Measurements from ENCODE around the gene IRX2. TPM values are rescaled to one million over a fixed set of nuclear protein-coding genes. Genes with fewer than 3 reads are reported as not detected.

Gene IRX2
- total and polyA plus RNA-seq, 2 donors (not counting 1 experiment from before 2014, with no cell fraction given), result not detected

- no peaks in the 10 kb centered on the region for H3K27me3 ChIP-seq (replicated peaks in 1 of 4; ENCODE audit: control extremely low read depth in 1 of 4, control insufficient read depth in 3 of 4, insufficient read depth in 4 of 4, low read length in 3 of 4)
- ATAC-seq (ENCODE audit: low read depth) (no peak), DNase-seq (no peak)
- peaks cover 0 to 15% (median 5%) of the 10 kb centered on the region in 3 donors for H3K9me3 ChIP-seq (ENCODE audit: control extremely low read depth in 1 of 3, control insufficient read depth in 2 of 3, insufficient read depth in 1 of 3, low read length in 2 of 3)
- Mint-ChIP-seq H3K27ac (no peak overlapping the region), H3K4me3 (no peak overlapping the region), H3K27me3 (no peaks in the 10 kb centered on the region), H3K9me3 (ENCODE audit: insufficient read depth) (no peaks in the 10 kb centered on the region), H3K4me1 (no peaks in the 10 kb centered on the region)
- H4K20me1 ChIP-seq (ENCODE audit: control insufficient read depth, insufficient read depth, low read length, poor library complexity, severe bottlenecking), result no peaks in the 10 kb centered on the region
- H3K4me3 ChIP-seq (ENCODE audit: control extremely low read depth in 1 of 5, extremely low read depth in 1 of 5, insufficient read depth in 1 of 5, low read depth in 2 of 5, low read length in 4 of 5), result no peak overlapping the region
- H3K9ac ChIP-seq (ENCODE audit: low read length), result no peak overlapping the region
- no peak overlapping the region for H3K27ac ChIP-seq (ENCODE audit: low read length in 2 of 2)
- CTCF ChIA-PET, result no interaction called here
- no peaks in the 10 kb centered on the region for H3K79me2 ChIP-seq (ENCODE audit: control insufficient read depth, insufficient read depth, low read length)
- WGBS (ENCODE audit: insufficient coverage), result 63% methylated on average over 7 of the region's 11 CpGs
- H3K36me3 ChIP-seq (replicated peaks in 1 of 2; ENCODE audit: control extremely low read depth in 1 of 2, control insufficient read depth in 1 of 2, extremely low read depth in 1 of 2, insufficient read depth in 2 of 2, low read length in 1 of 2), result no peaks in the 10 kb centered on the region
- intact Hi-C loops (cut with micrococcal nuclease), result no loop called here
- TF ChIP-seq EZH2 (IDR thresholded peaks at IDR 0.05; ENCODE audit: borderline replicate concordance, insufficient read depth, low read depth, low read length, poor library complexity, severe bottlenecking) (no peak), CTCF (IDR thresholded peaks at IDR 0.05) (no peak)
- H3K4me2 ChIP-seq (replicated peaks; ENCODE audit: low read depth, low read length, poor library complexity, severe bottlenecking), result no peak overlapping the region
- no peak overlapping the region for H2AFZ ChIP-seq (ENCODE audit: insufficient read depth, low read depth, low read length, poor library complexity, severe bottlenecking)
- H3K4me1 ChIP-seq (ENCODE audit: control insufficient read depth in 2 of 2, insufficient read depth in 2 of 2, low read length in 2 of 2), result no peaks in the 10 kb centered on the region
- POLR2A ChIA-PET, result no interaction called here
Measured at GRCh38 chr5:2780421-2781171, 29.1 kb upstream of the IRX2 start.

- H3K9me3 Mint-ChIP-seq (ENCODE audit: insufficient read depth), result no peaks in the 10 kb centered on the region
- no peak for ATAC-seq (ENCODE audit: low read depth)
- H3K4me1 Mint-ChIP-seq, result no peaks in the 10 kb centered on the region
- TF ChIP-seq CTCF (IDR thresholded peaks at IDR 0.05), result no peak
- no peak overlapping the region for H3K27ac Mint-ChIP-seq
- no peak for DNase-seq
- Histone ChIP-seq H3K4me1 (ENCODE audit: control insufficient read depth in 2 of 2, insufficient read depth in 2 of 2, low read length in 2 of 2) (no peaks in the 10 kb centered on the region), H3K27me3 (replicated peaks in 1 of 4; ENCODE audit: control extremely low read depth in 1 of 4, control insufficient read depth in 3 of 4, insufficient read depth in 4 of 4, low read length in 3 of 4) (no peaks in the 10 kb centered on the region), H3K4me3 (ENCODE audit: control extremely low read depth in 1 of 5, extremely low read depth in 1 of 5, insufficient read depth in 1 of 5, low read depth in 2 of 5, low read length in 4 of 5) (no peak overlapping the region), H3K9me3 (ENCODE audit: control extremely low read depth in 1 of 3, control insufficient read depth in 2 of 3, insufficient read depth in 1 of 3, low read length in 2 of 3) (peaks cover 0 to 15% (median 2%) of the 10 kb centered on the region in 3 donors), H3K27ac (ENCODE audit: low read length in 2 of 2) (no peak overlapping the region), H2AFZ (ENCODE audit: insufficient read depth, low read depth, low read length, poor library complexity, severe bottlenecking) (no peak overlapping the region), H3K79me2 (ENCODE audit: control insufficient read depth, insufficient read depth, low read length) (no peaks in the 10 kb centered on the region), H3K36me3 (replicated peaks in 1 of 2; ENCODE audit: control extremely low read depth in 1 of 2, control insufficient read depth in 1 of 2, extremely low read depth in 1 of 2, insufficient read depth in 2 of 2, low read length in 1 of 2) (no peaks in the 10 kb centered on the region), H3K4me2 (replicated peaks; ENCODE audit: low read depth, low read length, poor library complexity, severe bottlenecking) (no peak overlapping the region), H4K20me1 (ENCODE audit: control insufficient read depth, insufficient read depth, low read length, poor library complexity, severe bottlenecking) (no peaks in the 10 kb centered on the region), H3K9ac (ENCODE audit: low read length) (no peak overlapping the region)
- WGBS (ENCODE audit: insufficient coverage), result 86% methylated on average over 9 of the region's 9 CpGs
- ChIA-PET POLR2A (no interaction called here), CTCF (no interaction called here)
- H3K27me3 Mint-ChIP-seq, result no peaks in the 10 kb centered on the region
- no peak overlapping the region for H3K4me3 Mint-ChIP-seq
- intact Hi-C loops (cut with micrococcal nuclease), result no loop called here
Measured at GRCh38 chr5:2779459-2779858, 28.0 kb upstream of the IRX2 start.
